ENCODE data around the gene AKR1C1. TPM values are rescaled to one million over a fixed set of nuclear protein-coding genes. Genes with fewer than 3 reads are reported as not detected.
"Not testable (repeated sequence)": the region's sequence is repeated elsewhere in the genome, so short reads cannot be mapped to it uniquely, and the experiment has no call there.

The AKR1C1 gene
- total RNA-seq, 1 donor: 3.3 TPM

DNA sequence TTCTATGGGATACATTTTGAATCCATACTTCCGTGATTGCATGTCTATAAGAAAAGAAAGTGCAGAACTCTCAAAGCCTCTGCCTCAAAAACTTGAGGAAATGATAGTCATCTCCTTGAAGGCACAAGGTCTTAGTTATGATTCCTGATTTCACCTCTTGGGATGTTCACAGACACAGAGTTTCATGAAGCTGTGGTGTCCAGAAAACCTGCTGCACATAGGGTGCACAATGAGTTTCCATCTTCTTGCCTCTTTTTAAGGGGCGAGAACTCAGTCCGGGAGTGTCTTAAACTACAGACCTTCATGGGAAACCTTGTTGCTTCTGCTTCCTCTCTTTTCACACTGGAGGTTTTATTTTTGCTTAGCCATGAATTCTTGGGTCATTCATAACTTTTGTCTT, 4.0 kb downstream of the AKR1C1 start:
- not testable (repeated sequence) for H3K9me3 ChIP-seq (ENCODE audit: low read depth, low read length); H3K4me1 ChIP-seq (ENCODE audit: insufficient read depth, low read length); H3K27me3 ChIP-seq (ENCODE audit: insufficient read depth, low read length); H3K4me3 ChIP-seq (ENCODE audit: low read length)

DNA sequence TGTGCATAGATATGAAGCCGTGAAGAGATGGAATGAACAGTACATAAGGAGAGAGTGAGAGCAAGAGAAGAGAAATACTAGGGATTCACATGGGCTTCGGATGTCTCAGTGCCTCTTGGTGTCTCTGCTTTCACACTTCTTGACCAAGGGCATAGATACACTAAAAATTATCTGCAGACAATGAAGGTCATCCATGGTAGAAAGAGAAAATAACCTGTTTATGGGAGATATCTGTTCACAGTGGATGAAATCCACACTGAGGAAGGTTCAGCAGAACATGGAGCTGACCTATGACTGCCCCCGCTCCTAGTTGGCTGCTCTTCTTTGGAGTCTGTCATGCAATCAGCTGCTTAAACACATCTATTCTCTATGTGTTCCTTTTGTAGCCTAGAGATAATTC, 6.1 kb downstream of the AKR1C1 start:
- not testable (repeated sequence) for H3K27me3 ChIP-seq (ENCODE audit: insufficient read depth, low read length); H3K9me3 ChIP-seq (ENCODE audit: low read depth, low read length); H3K4me1 ChIP-seq (ENCODE audit: insufficient read depth, low read length); H3K4me3 ChIP-seq (ENCODE audit: low read length)

DNA sequence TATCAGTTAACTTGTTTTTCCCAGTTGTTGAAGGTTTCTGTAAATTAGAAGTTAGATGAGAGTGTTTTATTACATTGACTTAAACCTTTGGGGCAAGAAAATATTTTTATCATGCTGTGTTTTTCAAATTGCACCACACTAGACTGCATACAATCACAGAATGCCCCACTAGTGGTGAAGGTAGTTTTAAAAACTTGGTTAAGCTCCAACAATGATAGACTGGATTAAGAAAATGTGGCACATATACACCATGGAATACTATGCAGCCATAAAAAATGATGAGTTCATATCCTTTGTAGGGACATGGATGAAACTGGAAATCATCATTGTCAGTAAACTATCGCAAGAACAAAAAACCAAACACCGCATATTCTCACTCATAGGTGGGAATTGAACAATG, 7.1 kb downstream of the AKR1C1 start:
- not testable (repeated sequence) for H3K9me3 ChIP-seq (ENCODE audit: low read depth, low read length); H3K4me1 ChIP-seq (ENCODE audit: insufficient read depth, low read length); H3K27me3 ChIP-seq (ENCODE audit: insufficient read depth, low read length); H3K4me3 ChIP-seq (ENCODE audit: low read length)

GRCh38 chr10:4972369-4973142, 9.3 kb downstream of the AKR1C1 start:
- not testable (repeated sequence) for H3K4me1 ChIP-seq (ENCODE audit: insufficient read depth, low read length); H3K4me3 ChIP-seq (ENCODE audit: low read length); H3K9me3 ChIP-seq (ENCODE audit: low read depth, low read length); H3K27me3 ChIP-seq (ENCODE audit: insufficient read depth, low read length)

DNA sequence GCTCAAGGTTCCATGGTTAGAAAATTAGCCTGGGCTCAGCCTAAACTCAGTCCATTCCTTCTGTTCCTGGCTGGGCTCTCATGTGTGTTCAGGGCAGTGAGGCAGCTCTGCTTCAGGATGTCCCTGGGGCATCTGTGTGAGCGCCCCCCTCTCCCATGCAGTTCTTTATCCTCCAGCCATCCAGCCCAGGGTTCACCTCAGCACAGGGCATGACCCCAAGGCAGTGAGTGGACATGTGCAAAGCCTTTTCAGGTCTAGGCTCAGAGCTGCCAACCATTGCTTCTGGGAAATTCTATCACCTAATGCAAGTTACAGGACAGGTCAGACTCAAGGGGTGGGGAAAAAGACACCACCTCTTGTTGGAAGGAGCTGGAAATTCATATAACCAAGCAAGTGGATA, 10.1 kb downstream of the AKR1C1 start:
- H3K27me3 ChIP-seq (ENCODE audit: insufficient read depth, low read length); H3K4me1 ChIP-seq (ENCODE audit: insufficient read depth, low read length); H3K9me3 ChIP-seq (ENCODE audit: low read depth, low read length); H3K4me3 ChIP-seq (ENCODE audit: low read length): not testable (repeated sequence)

- H3K9me3 ChIP-seq (ENCODE audit: low read depth, low read length); H3K27me3 ChIP-seq (ENCODE audit: insufficient read depth, low read length); H3K4me3 ChIP-seq (ENCODE audit: low read length); H3K4me1 ChIP-seq (ENCODE audit: insufficient read depth, low read length): not testable (repeated sequence)
These were observed 11.2 kb downstream of the AKR1C1 start for GRCh38 chr10:4974400-4974799.

- Histone ChIP-seq H3K9me3 (ENCODE audit: low read depth, low read length) (no peaks in the 10 kb centered on the region), H3K4me3 (ENCODE audit: low read length) (no peak overlapping the region), H3K4me1 (ENCODE audit: insufficient read depth, low read length) (no peaks in the 10 kb centered on the region)
These were observed 13.8 kb downstream of the AKR1C1 start for GRCh38 chr10:4977025-4977424.

DNA sequence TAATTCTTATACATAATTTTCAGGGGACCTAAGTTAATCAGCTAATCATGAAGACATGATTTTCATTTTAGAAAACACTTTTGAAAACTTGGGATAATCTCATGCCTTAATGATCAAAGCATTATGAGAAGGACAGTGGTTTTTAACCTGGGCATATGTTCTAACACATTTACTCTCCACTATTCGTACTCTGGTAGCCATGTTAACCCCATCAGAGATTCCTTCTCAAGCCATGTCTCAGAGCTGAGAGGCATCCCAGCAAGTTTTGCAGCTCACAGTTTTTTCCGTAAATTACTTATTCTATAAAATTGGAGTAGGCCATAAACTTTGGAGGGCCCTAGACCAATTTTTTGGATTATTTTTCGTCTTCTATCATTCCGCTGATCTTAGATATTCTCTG, 15.7 kb downstream of the AKR1C1 start:
- Histone ChIP-seq H3K9me3 (ENCODE audit: low read depth, low read length) (no peaks in the 10 kb centered on the region), H3K4me3 (ENCODE audit: low read length) (no peak overlapping the region), H3K4me1 (ENCODE audit: insufficient read depth, low read length) (no peaks in the 10 kb centered on the region), H3K27me3 (ENCODE audit: insufficient read depth, low read length) (no peaks in the 10 kb centered on the region)

More at GRCh38 chr10:4977025-4977424, 13.8 kb downstream of the AKR1C1 start:
- H3K27me3 ChIP-seq (ENCODE audit: insufficient read depth, low read length): no peaks in the 10 kb centered on the region

- Histone ChIP-seq H3K9me3 (ENCODE audit: low read depth, low read length) (no peaks in the 10 kb centered on the region), H3K4me3 (ENCODE audit: low read length) (no peak overlapping the region), H3K27me3 (ENCODE audit: insufficient read depth, low read length) (no peaks in the 10 kb centered on the region)
These were observed 17.6 kb downstream of the AKR1C1 start for GRCh38 chr10:4980793-4981192.

GRCh38 chr10:4981722-4982471, 18.7 kb downstream of the AKR1C1 start:
- Histone ChIP-seq H3K4me1 (ENCODE audit: insufficient read depth, low read length) (no peaks in the 10 kb centered on the region), H3K4me3 (ENCODE audit: low read length) (no peak overlapping the region), H3K9me3 (ENCODE audit: low read depth, low read length) (no peaks in the 10 kb centered on the region), H3K27me3 (ENCODE audit: insufficient read depth, low read length) (no peaks in the 10 kb centered on the region)

More at GRCh38 chr10:4980793-4981192, 17.6 kb downstream of the AKR1C1 start:
- H3K4me1 ChIP-seq (ENCODE audit: insufficient read depth, low read length): no peaks in the 10 kb centered on the region

GRCh38 chr10:4982764-4983226, 19.6 kb downstream of the AKR1C1 start:
- Histone ChIP-seq H3K4me1 (ENCODE audit: insufficient read depth, low read length) (no peaks in the 10 kb centered on the region), H3K4me3 (ENCODE audit: low read length) (no peak overlapping the region), H3K27me3 (ENCODE audit: insufficient read depth, low read length) (no peaks in the 10 kb centered on the region)

DNA sequence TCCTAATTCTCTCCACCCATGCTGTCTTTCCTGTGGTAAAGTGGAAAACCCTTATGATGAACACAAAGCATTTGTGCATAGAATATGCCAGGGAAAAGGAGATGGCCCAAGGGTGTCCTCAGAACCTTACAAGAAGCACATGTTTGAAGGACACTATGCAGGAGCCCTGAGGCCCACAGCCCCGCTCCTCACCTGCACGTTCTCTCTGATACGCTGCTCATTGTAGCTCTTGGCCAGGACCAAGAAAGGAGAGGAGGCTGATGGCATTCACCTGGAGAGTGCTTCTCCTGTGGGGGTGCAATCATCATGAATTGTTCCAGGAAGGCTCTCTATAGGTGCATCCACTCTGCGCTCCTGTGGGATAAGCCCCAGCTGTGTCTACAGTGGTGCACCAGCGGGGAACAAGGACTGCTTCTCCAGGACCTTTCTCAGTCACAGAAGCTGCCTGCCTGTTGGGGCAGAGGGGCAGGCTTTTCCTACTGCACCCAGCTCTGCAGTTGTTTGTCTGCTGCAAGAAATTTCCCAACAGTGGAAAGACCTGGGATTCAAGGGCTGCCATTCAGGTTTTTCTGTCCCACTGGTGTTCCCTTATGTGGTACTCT, 20.5 kb downstream of the AKR1C1 start:
- Histone ChIP-seq H3K4me1 (ENCODE audit: insufficient read depth, low read length) (no peaks in the 10 kb centered on the region), H3K9me3 (ENCODE audit: low read depth, low read length) (no peaks in the 10 kb centered on the region), H3K27me3 (ENCODE audit: insufficient read depth, low read length) (no peaks in the 10 kb centered on the region), H3K4me3 (ENCODE audit: low read length) (no peak overlapping the region)

More at GRCh38 chr10:4982764-4983226, 19.6 kb downstream of the AKR1C1 start:
- H3K9me3 ChIP-seq (ENCODE audit: low read depth, low read length): no peaks in the 10 kb centered on the region

- Histone ChIP-seq H3K4me3 (ENCODE audit: low read length) (no peak overlapping the region), H3K9me3 (ENCODE audit: low read depth, low read length) (no peaks in the 10 kb centered on the region), H3K27me3 (ENCODE audit: insufficient read depth, low read length) (no peaks in the 10 kb centered on the region), H3K4me1 (ENCODE audit: insufficient read depth, low read length) (no peaks in the 10 kb centered on the region)
These were observed 21.0 kb downstream of the AKR1C1 start for GRCh38 chr10:4984223-4984622.

DNA sequence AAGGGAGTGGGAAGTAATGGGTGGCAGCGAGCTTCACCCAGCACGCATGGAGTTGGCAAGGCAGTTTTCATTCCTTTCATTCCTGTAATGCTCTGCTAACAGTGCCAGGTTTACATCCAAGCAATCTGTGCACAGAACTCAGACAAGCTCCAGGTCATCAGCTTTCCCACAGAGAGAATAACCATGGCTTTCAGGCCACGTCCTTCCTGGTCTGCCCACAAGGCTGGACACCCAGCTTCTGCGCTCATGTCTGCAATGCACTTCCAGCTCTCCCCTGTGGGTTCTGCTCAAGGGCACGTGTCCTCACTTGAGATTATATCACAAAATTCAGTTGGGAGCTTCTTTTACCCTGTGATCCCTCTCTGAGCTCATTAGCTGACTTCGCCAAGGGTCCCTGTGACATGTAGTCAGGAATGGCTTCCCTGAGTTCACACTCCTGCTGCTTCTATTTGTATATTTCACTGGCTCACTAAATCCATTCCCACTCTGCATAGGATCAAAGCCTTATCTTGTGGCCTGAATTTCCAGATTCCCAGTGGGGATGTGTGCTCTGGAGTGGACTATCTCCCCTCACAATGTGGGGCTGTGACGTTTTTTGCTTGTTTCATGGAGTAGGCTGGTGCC, 21.9 kb downstream of the AKR1C1 start:
- no peaks in the 10 kb centered on the region for H3K9me3 ChIP-seq (ENCODE audit: low read depth, low read length)
- H3K27me3 ChIP-seq (ENCODE audit: insufficient read depth, low read length): no peaks in the 10 kb centered on the region
- no peaks in the 10 kb centered on the region for H3K4me1 ChIP-seq (ENCODE audit: insufficient read depth, low read length)
- no peak overlapping the region for H3K4me3 ChIP-seq (ENCODE audit: low read length)

DNA sequence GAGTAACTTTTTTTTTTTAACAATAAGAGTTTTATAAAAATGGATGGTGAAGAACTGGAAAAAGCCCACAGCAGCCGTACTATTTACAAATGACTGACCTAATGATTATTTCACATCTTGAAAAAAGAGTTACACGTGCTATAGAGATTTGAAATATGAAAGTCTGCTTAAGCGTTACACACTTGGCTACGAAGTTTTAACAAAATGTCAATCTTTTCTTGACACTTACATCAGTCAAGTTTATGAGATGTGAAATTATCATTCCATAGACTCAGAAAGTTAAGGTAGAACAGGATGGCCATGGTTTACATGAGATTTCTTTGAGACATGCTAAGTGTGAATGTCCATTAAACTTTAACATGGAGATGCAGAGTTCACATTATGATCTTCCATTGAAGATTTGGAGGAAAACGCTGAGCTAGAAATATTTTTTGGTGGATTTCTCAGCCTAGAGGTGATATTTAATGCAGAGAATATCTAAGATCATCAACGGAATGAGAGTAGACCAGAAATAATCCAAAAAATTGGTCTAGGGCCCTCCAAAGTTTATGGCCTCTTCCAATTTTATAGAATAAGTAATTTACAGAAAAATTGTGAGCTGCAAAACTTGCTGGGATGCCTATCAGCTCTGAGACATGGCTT, 24.9 kb downstream of the AKR1C1 start:
- not testable (repeated sequence) for H3K4me1 ChIP-seq (ENCODE audit: insufficient read depth, low read length); H3K9me3 ChIP-seq (ENCODE audit: low read depth, low read length); H3K4me3 ChIP-seq (ENCODE audit: low read length); H3K27me3 ChIP-seq (ENCODE audit: insufficient read depth, low read length)

Measured in mononuclear cell (primary cell).